Measurements from ENCODE around the gene GP1BA.

Gene GP1BA

DNA sequence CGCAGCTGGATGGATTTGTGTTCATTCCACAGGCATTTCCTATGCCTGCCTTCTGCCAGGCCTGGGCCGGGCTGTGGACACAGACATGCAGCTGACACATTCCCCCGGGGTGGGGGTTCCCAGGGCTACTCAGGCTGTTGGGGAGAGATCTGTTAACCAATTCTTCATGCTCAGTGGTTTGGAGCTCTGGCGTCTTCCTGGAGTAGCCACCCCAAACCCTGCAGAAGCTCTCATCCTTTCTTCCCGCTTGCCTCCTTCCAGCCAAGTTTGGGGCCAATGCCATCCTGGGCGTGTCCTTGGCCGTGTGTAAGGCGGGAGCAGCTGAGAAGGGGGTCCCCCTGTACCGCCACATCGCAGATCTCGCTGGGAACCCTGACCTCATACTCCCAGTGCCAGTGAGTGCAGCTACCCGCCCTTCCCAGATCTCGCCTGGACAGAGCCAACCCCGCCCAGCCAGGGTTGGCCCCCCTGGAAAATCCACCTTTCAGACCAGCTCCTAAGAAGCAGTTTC is 21.4 kb downstream of the GP1BA start:
- Histone ChIP-seq H3K4me3 (ENCODE audit: low read depth, low read length) (no peak overlapping the region), H3K27ac (ENCODE audit: extremely low read depth, low read depth, low read length) (no peak overlapping the region), H3K4me1 (ENCODE audit: control insufficient read depth, insufficient read depth, low read length) (peaks cover 8% of the 10 kb centered on the region), H3K36me3 (ENCODE audit: control insufficient read depth in 2 of 2, insufficient read depth in 1 of 2, low read length in 2 of 2) (no peaks in the 10 kb centered on the region), H3K9me3 (ENCODE audit: control insufficient read depth, insufficient read depth, low read depth, low read length) (no peaks in the 10 kb centered on the region)
- CTCF ChIA-PET, result interaction anchor here (0.6 to 1.4 kb wide), 3 partner anchors 13 to 354 kb away, joined by 3 to 5 read pairs (median 3); partner anchors contain the start of genes RNF167 and SLC25A11
- peak; percentile 83 for TF ChIP-seq KLF1 (tag by site-specific recombination; IDR thresholded peaks at IDR 0.05)
- TF ChIP-seq ZNF596 (tag by site-specific recombination; IDR thresholded peaks at IDR 0.05), result no peak
- no peak for TF ChIP-seq ZNF239 (tag by site-specific recombination; IDR thresholded peaks at IDR 0.05)
- TF ChIP-seq, protein P1, sequence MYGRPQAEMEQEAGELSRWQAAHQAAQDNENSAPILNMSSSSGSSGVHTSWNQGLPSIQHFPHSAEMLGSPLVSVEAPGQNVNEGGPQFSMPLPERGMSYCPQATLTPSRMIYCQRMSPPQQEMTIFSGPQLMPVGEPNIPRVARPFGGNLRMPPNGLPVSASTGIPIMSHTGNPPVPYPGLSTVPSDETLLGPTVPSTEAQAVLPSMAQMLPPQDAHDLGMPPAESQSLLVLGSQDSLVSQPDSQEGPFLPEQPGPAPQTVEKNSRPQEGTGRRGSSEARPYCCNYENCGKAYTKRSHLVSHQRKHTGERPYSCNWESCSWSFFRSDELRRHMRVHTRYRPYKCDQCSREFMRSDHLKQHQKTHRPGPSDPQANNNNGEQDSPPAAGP (tag by site-specific recombination; IDR thresholded peaks at IDR 0.05), result peak; percentile 83
- no peak for TF ChIP-seq ZNF677 (tag by site-specific recombination; IDR thresholded peaks at IDR 0.05)
- TF ChIP-seq ZNF707 (tag by site-specific recombination; IDR thresholded peaks at IDR 0.05), result no peak
- POLR2A ChIA-PET, result interaction anchor here (1.2 to 17.9 kb wide), 3 partner anchors 11 to 14 kb away, joined by 5 to 358 read pairs (median 109); partner anchors contain the start of genes RNF167, SLC25A11 and SPAG7

DNA sequence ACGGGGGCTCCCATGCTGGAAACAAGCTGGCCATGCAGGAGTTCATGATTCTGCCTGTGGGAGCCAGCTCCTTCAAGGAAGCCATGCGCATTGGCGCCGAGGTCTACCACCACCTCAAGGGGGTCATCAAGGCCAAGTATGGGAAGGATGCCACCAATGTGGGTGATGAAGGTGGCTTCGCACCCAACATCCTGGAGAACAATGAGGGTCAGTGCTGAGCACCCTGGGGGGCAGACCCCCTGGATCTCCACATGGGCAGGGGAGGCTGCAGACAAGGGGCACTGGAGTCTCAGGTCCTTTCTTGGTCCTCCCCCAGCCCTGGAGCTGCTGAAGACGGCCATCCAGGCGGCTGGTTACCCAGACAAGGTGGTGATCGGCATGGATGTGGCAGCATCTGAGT is 23.0 kb downstream of the GP1BA start:
- CTCF ChIA-PET, result interaction anchor here (0.7 to 1.6 kb wide), 3 partner anchors 12 to 46 kb away, joined by 3 to 11 read pairs (median 9); partner anchors contain the start of gene SPAG7
- TF ChIP-seq GLIS2 (tag by site-specific recombination; IDR thresholded peaks at IDR 0.05), result 0 out of 2 replicates have a peak, but pooled peaks have one; percentile 36
- no peak for TF ChIP-seq ZNF555 (tag by site-specific recombination; conservative IDR thresholded peaks at IDR 0.05)
- peak; percentile 57 for TF ChIP-seq GLIS1 (tag by site-specific recombination; IDR thresholded peaks at IDR 0.05)
- no peaks in the 10 kb centered on the region for H3K9me3 ChIP-seq (ENCODE audit: control insufficient read depth, insufficient read depth, low read depth, low read length)
- no peak overlapping the region for H3K4me3 ChIP-seq (ENCODE audit: low read depth, low read length)
- H3K36me3 ChIP-seq (ENCODE audit: control insufficient read depth in 2 of 2, insufficient read depth in 1 of 2, low read length in 2 of 2), result peaks cover 0 to 10% of the 10 kb centered on the region in 2 experiments; a peak in 1 of 3 replicates
- H3K4me1 ChIP-seq (ENCODE audit: control insufficient read depth, insufficient read depth, low read length), result peaks cover 8% of the 10 kb centered on the region
- no peak overlapping the region for H3K27ac ChIP-seq (ENCODE audit: extremely low read depth, low read depth, low read length)
- POLR2A ChIA-PET, result interaction anchor here (0.6 to 17.9 kb wide), 7 partner anchors 8 to 1065 kb away, joined by 3 to 358 read pairs (median 3); partner anchors contain the start of genes ARRB2, INCA1, KIF1C and SPAG7

GRCh38 chr17:4956493-4957061 is 24.5 kb downstream of the GP1BA start:
- CTCF ChIA-PET, result interaction anchor here (0.7 to 1.6 kb wide), 5 partner anchors 9 to 47 kb away, joined by 3 to 9 read pairs (median 4); partner anchors contain the start of gene SPAG7
- POLR2A ChIA-PET, result interaction anchor here (1.3 to 17.9 kb wide), 4 partner anchors 8 to 16 kb away, joined by 3 to 358 read pairs (median 8); partner anchors contain the start of genes PFN1, RNF167, SLC25A11 and SPAG7

More at GRCh38 chr17:4956493-4957061, 24.5 kb downstream of the GP1BA start:
- H3K27ac ChIP-seq (ENCODE audit: extremely low read depth, low read depth, low read length), result no peak overlapping the region
- no peaks in the 10 kb centered on the region for H3K4me1 ChIP-seq (ENCODE audit: control insufficient read depth, insufficient read depth, low read length)
- H3K9me3 ChIP-seq (ENCODE audit: control insufficient read depth, insufficient read depth, low read depth, low read length), result no peaks in the 10 kb centered on the region
- H3K4me3 ChIP-seq (ENCODE audit: low read depth, low read length), result no peak overlapping the region
- TF ChIP-seq, protein P2, sequence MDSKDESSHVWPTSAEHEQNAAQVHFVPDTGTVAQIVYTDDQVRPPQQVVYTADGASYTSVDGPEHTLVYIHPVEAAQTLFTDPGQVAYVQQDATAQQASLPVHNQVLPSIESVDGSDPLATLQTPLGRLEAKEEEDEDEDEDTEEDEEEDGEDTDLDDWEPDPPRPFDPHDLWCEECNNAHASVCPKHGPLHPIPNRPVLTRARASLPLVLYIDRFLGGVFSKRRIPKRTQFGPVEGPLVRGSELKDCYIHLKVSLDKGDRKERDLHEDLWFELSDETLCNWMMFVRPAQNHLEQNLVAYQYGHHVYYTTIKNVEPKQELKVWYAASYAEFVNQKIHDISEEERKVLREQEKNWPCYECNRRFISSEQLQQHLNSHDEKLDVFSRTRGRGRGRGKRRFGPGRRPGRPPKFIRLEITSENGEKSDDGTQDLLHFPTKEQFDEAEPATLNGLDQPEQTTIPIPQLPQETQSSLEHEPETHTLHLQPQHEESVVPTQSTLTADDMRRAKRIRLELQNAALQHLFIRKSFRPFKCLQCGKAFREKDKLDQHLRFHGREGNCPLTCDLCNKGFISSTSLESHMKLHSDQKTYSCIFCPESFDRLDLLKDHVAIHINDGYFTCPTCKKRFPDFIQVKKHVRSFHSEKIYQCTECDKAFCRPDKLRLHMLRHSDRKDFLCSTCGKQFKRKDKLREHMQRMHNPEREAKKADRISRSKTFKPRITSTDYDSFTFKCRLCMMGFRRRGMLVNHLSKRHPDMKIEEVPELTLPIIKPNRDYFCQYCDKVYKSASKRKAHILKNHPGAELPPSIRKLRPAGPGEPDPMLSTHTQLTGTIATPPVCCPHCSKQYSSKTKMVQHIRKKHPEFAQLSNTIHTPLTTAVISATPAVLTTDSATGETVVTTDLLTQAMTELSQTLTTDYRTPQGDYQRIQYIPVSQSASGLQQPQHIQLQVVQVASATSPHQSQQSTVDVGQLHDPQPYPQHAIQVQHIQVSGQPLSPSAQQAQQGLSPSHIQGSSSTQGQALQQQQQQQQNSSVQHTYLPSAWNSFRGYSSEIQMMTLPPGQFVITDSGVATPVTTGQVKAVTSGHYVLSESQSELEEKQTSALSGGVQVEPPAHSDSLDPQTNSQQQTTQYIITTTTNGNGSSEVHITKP (tag by site-specific recombination; IDR thresholded peaks at IDR 0.05), result peak; percentile 62
- TF ChIP-seq EGR2 (tag by site-specific recombination; IDR thresholded peaks at IDR 0.05; ENCODE audit: low read depth), result no peak
- peaks cover 0 to 12% of the 10 kb centered on the region in 2 experiments; a peak in 2 of 3 replicates for H3K36me3 ChIP-seq (ENCODE audit: control insufficient read depth in 2 of 2, insufficient read depth in 1 of 2, low read length in 2 of 2)

All from HEK293 (cell line).